Body of pancreas (tissue), 4 donors: Measurements from ENCODE around the gene ADAMTS1.

ENCODE experiments used
- CTCF ChIP-seq, 7 experiments: fragments of 450-650 bp in 4 of 7; fragments of 200-600 bp in 3 of 7; sonication (generic) in 3 of 7; IDR thresholded peaks; one replicate each; pipeline ENCODE4 v1.5.1; 2016 to 2019; ENCODE audit warnings: antibody characterized with exemption in 7 of 7
- POLR2A ChIP-seq, 3 donors: fragments of 450-650 bp; IDR thresholded peaks; one replicate each; pipeline ENCODE4 v1.6.1; 2016; ENCODE audit warnings: antibody characterized with exemption in 3 of 3, mild to moderate bottlenecking in 2 of 3

GRCh38 chr21:26800970-26801431, 44.2 kb downstream of the ADAMTS1 start:
- no peak for TF ChIP-seq POLR2A (IDR thresholded peaks at IDR 0.05)
- TF ChIP-seq CTCF (IDR thresholded peaks at IDR 0.05) = no peak
